Measurements from ENCODE around the gene CBY2.

CBY2 gene

GRCh38 chr13:45702869-45703391 is 810 bp downstream of the CBY2 start:
- no peak for DNase-seq

- no peak for DNase-seq
Observed at GRCh38 chr13:45704211-45704739, 2.2 kb downstream of the CBY2 start.

GRCh38 chr13:45704854-45705695 is 3.0 kb downstream of the CBY2 start:
- DNase-seq = peak in 2 of 3 experiments; percentile 11 to 50

- DNase-seq = no peak
Observed at GRCh38 chr13:45705918-45706317, 3.8 kb downstream of the CBY2 start.

GRCh38 chr13:45707516-45708100 is 5.5 kb downstream of the CBY2 start:
- DNase-seq = no peak

- no peak for DNase-seq
Observed at GRCh38 chr13:45711951-45712350, 9.8 kb downstream of the CBY2 start.

GRCh38 chr13:45713106-45713690 is 11.1 kb downstream of the CBY2 start:
- no peak for DNase-seq

GRCh38 chr13:45713721-45714120 is 11.6 kb downstream of the CBY2 start:
- no peak for DNase-seq

- DNase-seq = no peak
Observed at GRCh38 chr13:45714170-45714569, 12.1 kb downstream of the CBY2 start.

GRCh38 chr13:45715351-45715750 is 13.2 kb downstream of the CBY2 start:
- DNase-seq = no peak

GRCh38 chr13:45717349-45717748 is 15.2 kb downstream of the CBY2 start:
- peak in 2 of 3 experiments; percentile 18 to 64 for DNase-seq

- peak; percentile 7 to 62 (median 37) for DNase-seq
Observed at GRCh38 chr13:45718063-45718462, 15.9 kb downstream of the CBY2 start.

GRCh38 chr13:45718992-45719391 is 16.9 kb downstream of the CBY2 start:
- DNase-seq = no peak

- DNase-seq = no peak
Observed at GRCh38 chr13:45721203-45721731, 19.1 kb downstream of the CBY2 start.

- DNase-seq = no peak
Observed at GRCh38 chr13:45723798-45724197, 21.7 kb downstream of the CBY2 start.

- no peak for DNase-seq
Observed at GRCh38 chr13:45728759-45729158, 26.6 kb downstream of the CBY2 start.

- no peak for DNase-seq
Observed at GRCh38 chr13:45731455-45731854, 29.3 kb downstream of the CBY2 start.

GRCh38 chr13:45732916-45733315 is 30.8 kb downstream of the CBY2 start:
- DNase-seq = peak in 1 of 3 experiments; percentile 21

- peak in 1 of 3 experiments; percentile 44 for DNase-seq
Observed at GRCh38 chr13:45733361-45733760, 31.2 kb downstream of the CBY2 start.

- DNase-seq = peak in 1 of 3 experiments; percentile 5
Observed at GRCh38 chr13:45737571-45738017, 35.5 kb downstream of the CBY2 start.

GRCh38 chr13:45742985-45743384 is 40.9 kb downstream of the CBY2 start:
- DNase-seq = no peak

- DNase-seq = no peak
Observed at GRCh38 chr13:45744979-45745378, 42.9 kb downstream of the CBY2 start.

GRCh38 chr13:45747071-45747470 is 45.0 kb downstream of the CBY2 start:
- DNase-seq = no peak

All from NCI-H1417 (cell line).